Measurements from ENCODE around the gene ZNF483.
"Not testable (repeated sequence)": the region's sequence is repeated elsewhere in the genome, so short reads cannot be mapped to it uniquely, and the experiment has no call there.

The ZNF483 gene

GRCh38 chr9:111525056-111525977, at the start of gene ZNF483:
TSS of gene ZNF483 (plus strand) at chr9:111525179. CDS start at chr9:111527396, 2,217 bp downstream.
- peak; percentile 89 for DNase-seq

GRCh38 chr9:111475195-111475594, 49.8 kb upstream of the ZNF483 start:
- DNase-seq: no peak

GRCh38 chr9:111477677-111478076, 47.3 kb upstream of the ZNF483 start:
- DNase-seq: no peak

- no peak for DNase-seq
These were observed 42.9 kb upstream of the ZNF483 start for GRCh38 chr9:111481885-111482636.

- peak; percentile 83 for DNase-seq
These were observed 42.1 kb upstream of the ZNF483 start for GRCh38 chr9:111482694-111483438.

GRCh38 chr9:111483439-111483857, 41.5 kb upstream of the ZNF483 start:
- peak; percentile 72 for DNase-seq

GRCh38 chr9:111483858-111484571, 41.0 kb upstream of the ZNF483 start, which contains the start of gene ECPAS:
TSS of gene ECPAS (minus strand) at chr9:111484383. CDS start at chr9:111472918, 11,465 bp downstream.
- peak; percentile 85 for DNase-seq

- DNase-seq: no peak
These were observed 40.4 kb upstream of the ZNF483 start for GRCh38 chr9:111484572-111484894.

- not testable (repeated sequence) for DNase-seq
These were observed 27.8 kb upstream of the ZNF483 start for GRCh38 chr9:111497196-111497595.

GRCh38 chr9:111501005-111501562, 23.9 kb upstream of the ZNF483 start:
- DNase-seq: no peak

- DNase-seq: no peak
These were observed 23.3 kb upstream of the ZNF483 start for GRCh38 chr9:111501648-111502047.

GRCh38 chr9:111502506-111502905, 22.5 kb upstream of the ZNF483 start:
- no peak for DNase-seq

- not testable (repeated sequence) for DNase-seq
These were observed 13.4 kb upstream of the ZNF483 start for GRCh38 chr9:111511581-111511980.

- DNase-seq: no peak
These were observed 10.0 kb upstream of the ZNF483 start for GRCh38 chr9:111514967-111515366.

- DNase-seq: no peak
These were observed 8.9 kb upstream of the ZNF483 start for GRCh38 chr9:111516061-111516465.

- DNase-seq: no peak
These were observed 286 bp upstream of the ZNF483 start for GRCh38 chr9:111524731-111525055.

GRCh38 chr9:111527347-111527746, 2.4 kb downstream of the ZNF483 start:
- DNase-seq: no peak

GRCh38 chr9:111529787-111530186, 4.8 kb downstream of the ZNF483 start:
- DNase-seq: no peak

GRCh38 chr9:111531716-111532115, 6.7 kb downstream of the ZNF483 start:
- no peak for DNase-seq

GRCh38 chr9:111533099-111533790, 8.3 kb downstream of the ZNF483 start:
- DNase-seq: no peak

GRCh38 chr9:111542497-111543254, 17.7 kb downstream of the ZNF483 start:
- DNase-seq: no peak

Data from activated CD8-positive, alpha-beta memory T cell treated with anti-CD3 and anti-CD28 coated beads, Interleukin-2, amount 50 U/mL, for 48 hours (primary cell).